Activated CD8-positive, alpha-beta memory T cell treated with anti-CD3 and anti-CD28 coated beads for 36 hours (primary cell): ENCODE measurements around the gene MYB. TPM values are rescaled to one million over a fixed set of nuclear protein-coding genes. Genes with fewer than 3 reads are reported as not detected.
"Not testable (repeated sequence)": the region's sequence is repeated elsewhere in the genome, so short reads cannot be mapped to it uniquely, and the experiment has no call there.

ENCODE experiments used
- CTCF ChIA-PET: fragments of 350-600 bp; sonication (Branson Sonifier 250); formaldehyde crosslinking; loops from one replicate; lab custom pipeline; 2021; ENCODE audit warnings: antibody characterized with exemption; lab: Charles Lee
- POLR2A ChIA-PET: fragments of 350-600 bp; sonication (Branson Sonifier 250); formaldehyde crosslinking; loops from one replicate; lab custom pipeline; 2021; ENCODE audit warnings: antibody characterized with exemption; lab: Charles Lee
- total RNA-seq, 2 experiments: library from RNA; stranded (reverse); gene quantifications; one replicate each; pipeline ENCODE4 v1.2.3, GENCODE V29; 2021

MYB gene
- total RNA-seq, 2 experiments from 2014 or later: 29.1 to 30.7 TPM

DNA sequence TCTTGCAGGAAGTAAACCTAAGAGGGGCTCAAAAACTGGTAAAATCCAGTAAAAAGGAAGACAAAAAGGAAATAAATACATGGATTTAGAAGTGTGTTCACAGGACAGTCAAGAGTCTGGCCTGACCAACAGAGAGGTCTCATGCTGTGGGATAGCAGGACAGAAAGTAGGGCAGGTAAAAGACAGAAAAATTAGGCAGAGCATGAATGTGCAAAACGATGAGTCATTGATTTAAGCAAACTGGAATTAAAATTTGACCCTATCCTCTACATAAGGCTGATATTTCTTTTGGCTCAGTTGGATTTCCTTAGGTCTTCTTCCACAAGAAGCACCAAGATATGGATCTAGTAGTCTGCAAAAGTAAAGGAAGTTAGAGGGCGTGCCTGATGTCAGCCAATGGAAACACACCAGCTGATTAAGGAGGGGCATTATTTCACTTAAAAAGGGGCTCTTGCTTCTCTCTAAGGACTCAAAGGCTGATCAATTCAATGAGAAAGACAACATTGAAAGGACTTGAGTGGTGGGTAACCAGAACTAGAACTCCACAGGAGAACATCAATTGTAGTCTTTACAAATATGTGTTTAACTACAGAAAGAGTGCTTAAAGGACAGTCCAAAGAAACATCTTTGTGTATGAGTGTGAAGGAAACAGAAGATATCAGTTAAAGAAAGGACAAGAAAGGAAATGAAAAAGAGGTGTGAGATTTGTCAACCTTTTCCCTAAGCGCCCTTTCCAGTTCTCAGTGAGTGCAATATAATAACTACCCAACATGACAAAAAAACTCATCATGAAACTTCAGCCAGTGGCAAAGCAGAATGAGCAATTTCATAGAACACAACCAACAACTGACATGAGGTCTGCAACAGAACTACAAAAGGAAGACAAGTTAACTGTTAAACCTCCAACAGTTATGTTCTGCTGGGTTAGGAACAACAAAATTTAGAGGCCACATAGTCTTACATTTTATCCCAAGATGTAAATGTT is 19.4 kb upstream of the MYB start:
- ChIA-PET POLR2A (interaction anchor here (1.0 kb wide), 1 partner anchor 19 kb away, joined by 7 read pairs; the partner anchor contains the start of gene MYB), CTCF (interaction anchor here (1.5 to 2.2 kb wide), 2 partner anchors 20 to 22 kb away, joined by 3 to 9 read pairs; partner anchors contain the start of gene MYB)

DNA sequence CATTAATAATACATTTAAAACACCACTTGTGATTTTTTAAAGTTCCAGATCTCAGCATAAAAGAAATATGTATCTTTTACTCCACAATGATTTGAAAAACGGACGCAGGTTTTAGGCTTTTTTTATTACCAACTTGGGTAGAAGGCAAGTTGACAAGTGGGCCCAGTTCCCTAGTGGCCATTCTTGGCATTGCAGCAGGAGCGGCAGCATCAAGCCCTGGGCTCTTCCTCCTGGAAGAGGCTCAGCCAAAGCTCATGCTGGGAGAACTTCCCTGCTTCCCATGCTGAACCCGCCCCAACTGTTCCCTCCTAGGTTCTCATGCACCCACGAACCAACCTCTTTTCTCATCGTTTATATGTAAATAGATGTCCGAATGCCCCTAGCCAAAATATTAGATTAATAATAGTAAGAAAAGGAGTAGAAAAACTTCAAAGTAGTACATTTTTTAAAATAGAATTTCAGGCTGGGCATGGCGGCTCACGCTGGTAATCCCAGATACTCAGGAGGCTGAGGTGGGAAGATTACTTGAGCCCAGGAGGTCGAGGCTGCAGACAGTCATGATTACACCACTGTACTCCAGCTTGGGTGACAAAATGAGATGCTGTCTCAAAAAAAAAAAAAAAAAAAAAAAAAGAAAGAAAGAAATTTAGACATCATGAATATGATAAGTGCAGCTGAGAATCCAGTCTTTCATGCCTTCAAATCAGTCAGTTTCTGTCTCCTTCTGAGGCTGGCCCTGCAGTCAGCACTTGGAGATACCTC is 18.2 kb upstream of the MYB start:
- CTCF ChIA-PET: interaction anchor here (0.6 to 2.2 kb wide), 4 partner anchors 19 to 1504 kb away, joined by 3 to 9 read pairs (median 4); partner anchors contain the start of gene MYB
- POLR2A ChIA-PET: interaction anchor here (0.6 to 1.0 kb wide), 3 partner anchors 18 to 108 kb away, joined by 4 to 9 read pairs (median 7); partner anchors contain the start of genes HBS1L and MYB

DNA sequence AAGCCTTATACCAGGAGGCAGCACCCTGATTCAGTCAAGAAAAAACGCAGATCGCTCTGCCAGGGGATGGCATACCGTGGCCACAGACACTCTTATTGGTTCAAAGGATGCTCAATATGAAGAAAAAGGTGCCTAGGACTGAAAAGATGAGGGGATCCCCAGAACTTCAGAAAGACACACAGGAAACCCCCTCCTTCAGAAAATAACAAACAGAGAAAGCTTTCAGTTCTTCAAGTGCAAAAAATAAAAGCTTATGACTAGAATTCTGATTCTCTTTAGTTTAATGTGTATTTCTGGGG is 17.7 kb upstream of the MYB start:
- POLR2A ChIA-PET: interaction anchor here (0.6 kb wide), 3 partner anchors 42 to 1626 kb away, joined by 3 to 9 read pairs (median 4); partner anchors contain the start of gene HBS1L
- CTCF ChIA-PET: interaction anchor here (0.6 to 2.2 kb wide), 3 partner anchors 18 to 1503 kb away, joined by 4 to 9 read pairs (median 5); partner anchors contain the start of gene MYB

DNA sequence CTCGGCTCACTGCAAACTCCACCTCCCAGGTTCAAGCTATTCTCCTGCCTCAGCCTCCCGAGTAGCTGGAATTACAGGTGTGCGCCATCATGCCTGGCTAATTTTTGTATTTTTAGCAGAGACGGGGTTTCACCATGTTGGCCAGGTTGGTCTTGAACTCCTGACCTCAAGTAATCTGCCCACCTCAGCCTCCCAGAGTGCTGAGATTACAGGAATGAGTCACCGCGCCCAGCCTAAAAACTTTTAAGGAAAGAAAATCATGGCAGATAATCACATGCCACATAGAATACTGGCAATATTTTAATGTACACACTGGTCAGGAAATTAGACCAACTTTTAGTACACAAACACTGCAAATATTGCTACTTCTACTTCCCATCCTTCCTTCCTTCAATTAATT is 16.7 kb upstream of the MYB start:
- CTCF ChIA-PET, POLR2A ChIA-PET: not testable (repeated sequence)

DNA sequence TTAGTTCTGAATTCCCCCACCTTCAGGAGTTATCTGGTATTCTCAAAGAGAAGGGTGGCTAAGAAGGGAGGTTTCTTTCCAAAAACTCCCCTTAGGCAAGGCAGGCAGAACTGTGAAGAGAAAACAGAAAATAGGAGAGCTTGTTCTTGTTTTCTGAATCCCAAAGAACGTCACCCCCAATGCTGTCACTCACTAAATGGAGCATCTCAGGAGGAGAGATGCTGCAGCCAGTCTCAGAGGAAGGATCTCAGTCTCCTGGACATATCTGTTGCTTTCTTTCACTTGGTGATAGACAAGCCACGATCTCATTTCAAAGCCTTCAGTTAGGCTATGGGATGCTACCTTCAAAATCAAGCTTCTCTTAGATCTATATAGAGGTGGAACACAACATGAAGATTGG is 16.1 kb upstream of the MYB start:
- POLR2A ChIA-PET: no interaction called here
- CTCF ChIA-PET: no interaction called here

DNA sequence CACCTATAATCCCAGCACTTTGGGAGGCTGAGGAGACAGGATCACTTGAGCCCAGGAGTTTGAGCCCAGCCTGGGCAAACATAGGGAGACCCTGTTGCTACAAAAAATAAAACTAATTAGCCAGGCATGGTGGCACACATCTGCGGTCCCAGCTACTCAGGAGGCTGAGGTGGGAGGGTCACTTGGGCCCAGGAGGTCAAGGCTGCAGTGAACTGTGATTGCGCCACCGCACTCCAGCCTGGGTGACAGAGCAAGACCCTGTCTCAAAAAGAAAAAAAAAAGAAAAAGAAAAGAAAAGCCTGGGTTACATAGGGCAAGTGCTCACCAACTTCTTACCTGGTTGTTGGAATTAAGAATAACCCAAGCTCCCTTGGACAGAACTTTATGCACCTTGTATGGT is 14.6 kb upstream of the MYB start:
- CTCF ChIA-PET: interaction anchor here (1.6 kb wide), 1 partner anchor 22 kb away, joined by 4 read pairs; no protein-coding TSS in a partner anchor
- POLR2A ChIA-PET: no interaction called here

DNA sequence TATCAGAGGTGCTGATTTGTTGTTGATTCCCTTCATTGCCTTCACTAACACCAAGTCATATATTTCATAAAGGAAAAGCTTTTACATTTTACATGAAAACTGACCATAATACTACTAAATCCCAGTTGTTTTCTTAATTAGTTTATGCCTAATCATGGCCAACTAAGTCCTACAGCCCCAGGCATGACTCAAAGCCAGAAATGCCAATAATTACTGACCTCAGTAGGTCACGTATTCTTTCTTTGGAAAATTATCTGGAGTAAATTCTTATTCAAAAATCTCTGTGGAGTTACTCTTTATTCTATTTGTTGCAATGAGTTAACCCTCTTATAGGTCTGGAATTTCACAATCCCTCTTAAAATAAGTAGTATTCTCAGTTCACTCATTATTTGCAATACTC is 13.5 kb upstream of the MYB start:
- CTCF ChIA-PET: interaction anchor here (1.1 to 1.6 kb wide), 2 partner anchors 23 to 122 kb away, joined by 4 read pairs; no protein-coding TSS in a partner anchor
- POLR2A ChIA-PET: no interaction called here

DNA sequence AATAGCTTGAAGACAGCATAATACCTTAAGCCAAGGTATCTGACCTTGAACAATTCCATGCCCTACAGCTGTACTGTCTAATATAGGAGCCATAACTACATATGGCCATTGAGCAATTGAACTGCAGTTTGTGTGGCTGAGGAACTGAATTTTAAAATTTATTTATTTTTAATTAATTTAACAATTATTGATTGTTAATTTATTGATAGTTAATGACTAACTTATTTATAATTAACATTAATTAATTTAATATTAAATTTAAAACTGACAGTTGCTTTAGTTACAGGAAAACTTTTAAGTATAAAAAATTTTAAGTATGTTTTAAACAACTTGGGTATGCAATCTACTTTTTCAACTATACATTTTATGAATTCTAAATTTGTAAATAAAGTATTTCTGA is 12.3 kb upstream of the MYB start:
- ChIA-PET CTCF (no interaction called here), POLR2A (no interaction called here)

DNA sequence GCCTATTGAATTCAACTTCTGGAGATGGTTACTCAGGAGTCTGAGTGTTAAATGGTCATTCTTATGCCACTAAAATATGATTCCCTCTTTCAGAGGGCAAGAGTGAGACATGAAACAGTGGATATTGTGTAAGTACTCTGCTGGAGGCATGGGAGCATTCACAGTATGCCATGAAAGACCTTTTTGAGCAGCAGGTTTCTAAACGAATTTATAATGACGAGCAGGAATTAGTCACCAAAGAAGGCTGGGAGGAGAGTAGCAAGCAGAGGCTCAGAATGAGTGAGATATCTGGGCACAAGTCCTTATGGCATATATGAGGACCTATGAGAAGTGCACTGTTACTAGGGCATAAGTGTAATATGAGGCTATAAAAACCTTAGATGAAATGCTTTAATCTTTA is 10.9 kb upstream of the MYB start:
- ChIA-PET CTCF (interaction anchor here (1.1 kb wide), 1 partner anchor 13 kb away, joined by 5 read pairs; no protein-coding TSS in a partner anchor), POLR2A (no interaction called here)

DNA sequence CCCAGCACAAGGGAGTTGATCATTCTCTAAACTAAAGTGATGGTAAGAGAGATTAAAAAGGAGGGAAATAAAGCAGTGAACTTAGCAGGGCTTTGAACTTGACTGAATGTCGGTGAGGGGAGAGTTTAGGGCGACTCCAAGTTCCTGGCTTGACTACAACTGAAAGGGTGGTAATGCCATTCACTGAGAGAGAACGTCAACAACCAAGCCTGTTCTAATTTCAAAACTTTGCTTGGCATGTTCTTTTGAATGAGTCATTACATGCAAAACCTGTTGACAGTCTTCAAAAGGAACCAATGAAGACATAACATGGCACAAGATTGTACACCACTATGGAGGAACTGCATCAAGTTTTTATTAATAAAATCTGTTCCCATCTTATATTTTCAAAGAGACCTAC is 10.3 kb upstream of the MYB start:
- ChIA-PET CTCF (no interaction called here), POLR2A (no interaction called here)

DNA sequence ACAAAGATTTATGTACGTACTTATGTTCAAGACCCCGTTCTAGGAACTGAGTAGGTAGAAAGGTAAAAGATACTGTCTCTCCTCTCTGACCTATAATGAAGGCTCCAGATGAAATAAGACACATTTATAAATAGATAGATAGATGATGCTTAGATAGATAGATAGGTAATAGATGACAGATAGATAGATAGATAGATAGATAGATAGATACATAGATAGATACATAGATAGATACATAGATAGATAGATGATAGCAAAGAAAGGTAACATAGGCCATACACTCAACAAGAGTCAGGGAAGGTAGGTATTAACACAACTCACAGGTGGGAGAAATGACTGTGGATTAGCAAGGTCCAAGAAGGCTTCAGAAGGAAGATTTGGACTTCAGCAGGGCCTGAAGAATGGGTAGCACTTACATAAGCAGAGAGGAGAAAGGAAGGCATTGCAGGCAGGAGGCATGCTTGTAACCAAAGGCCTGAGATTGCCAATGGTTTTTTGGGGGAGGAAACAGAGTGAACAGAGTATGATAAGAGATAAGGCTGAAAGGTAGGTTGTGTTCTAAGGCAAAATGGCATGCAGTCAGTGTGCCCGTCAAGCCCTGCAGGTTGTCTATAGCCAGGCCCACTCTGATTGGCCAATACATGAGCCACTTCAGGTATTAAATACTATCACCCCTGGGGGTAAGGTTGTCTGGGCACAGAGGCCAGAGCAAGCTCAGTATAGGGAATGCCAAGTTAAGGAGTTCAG is 7.7 kb upstream of the MYB start:
- CTCF ChIA-PET: no interaction called here

DNA sequence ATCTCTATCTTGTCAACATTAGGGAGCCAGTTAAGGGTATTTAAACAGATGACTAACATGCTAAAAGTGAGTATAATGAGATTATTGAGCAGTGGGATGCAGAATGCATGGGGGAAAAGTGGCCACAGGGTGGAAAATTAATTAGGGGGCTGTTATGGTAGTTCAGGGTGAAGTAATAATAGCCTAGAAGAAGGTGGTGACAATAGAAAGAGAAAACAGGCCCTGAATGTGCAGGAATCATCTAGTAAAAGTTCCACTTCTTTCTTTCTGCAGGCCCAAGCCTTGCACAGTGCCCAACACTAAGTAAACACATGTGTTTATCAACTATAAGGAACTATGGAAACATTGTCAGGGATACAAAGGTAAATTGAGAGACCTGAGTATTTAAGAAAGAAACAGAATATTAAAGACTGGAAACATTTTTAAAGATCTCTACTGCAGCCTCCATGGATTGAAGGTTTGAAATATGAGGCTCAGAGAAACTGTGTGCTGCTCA is 7.1 kb upstream of the MYB start:
- ChIA-PET POLR2A (no interaction called here), CTCF (no interaction called here)

More for the DNA sequence above, 7.7 kb upstream of the MYB start:
- POLR2A ChIA-PET: no interaction called here

DNA sequence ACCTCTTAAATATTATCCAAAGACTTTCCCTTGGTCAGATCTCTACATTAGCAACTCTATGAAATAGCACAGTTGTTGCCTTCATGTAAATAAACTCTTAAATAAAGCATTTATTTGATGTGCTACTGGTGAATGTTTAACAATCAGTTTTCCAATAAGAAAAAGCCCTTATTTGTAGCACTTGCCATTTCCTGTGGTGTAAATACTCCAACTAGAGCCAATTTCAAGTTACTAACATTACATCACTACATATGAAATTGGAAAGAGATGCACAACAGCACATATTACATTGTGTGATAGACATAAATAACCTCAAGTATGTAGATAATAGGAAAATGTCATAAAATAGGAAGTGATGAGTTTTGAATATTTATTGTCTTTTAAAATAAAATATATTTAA is 5.0 kb upstream of the MYB start:
- CTCF ChIA-PET: no interaction called here
- POLR2A ChIA-PET: no interaction called here

DNA sequence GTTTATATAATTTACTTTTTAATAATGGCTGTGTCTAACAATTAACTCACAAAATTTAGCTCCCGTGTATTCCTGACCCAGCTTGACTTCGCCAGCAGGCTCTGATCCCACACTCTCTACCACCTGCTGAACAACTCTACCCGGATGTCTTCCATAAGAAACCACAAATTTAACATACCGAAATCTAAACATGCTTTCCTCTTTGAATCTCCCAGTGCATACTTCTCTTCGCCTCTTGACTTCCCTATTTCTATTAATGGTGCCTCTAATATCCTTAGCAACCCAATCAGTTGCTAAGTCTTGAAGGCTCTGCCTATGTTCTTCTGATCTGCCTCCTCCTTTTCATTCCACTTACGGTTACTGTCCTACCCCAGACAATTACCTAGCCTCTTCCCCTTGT is 4.6 kb upstream of the MYB start:
- CTCF ChIA-PET: no interaction called here
- POLR2A ChIA-PET: no interaction called here

DNA sequence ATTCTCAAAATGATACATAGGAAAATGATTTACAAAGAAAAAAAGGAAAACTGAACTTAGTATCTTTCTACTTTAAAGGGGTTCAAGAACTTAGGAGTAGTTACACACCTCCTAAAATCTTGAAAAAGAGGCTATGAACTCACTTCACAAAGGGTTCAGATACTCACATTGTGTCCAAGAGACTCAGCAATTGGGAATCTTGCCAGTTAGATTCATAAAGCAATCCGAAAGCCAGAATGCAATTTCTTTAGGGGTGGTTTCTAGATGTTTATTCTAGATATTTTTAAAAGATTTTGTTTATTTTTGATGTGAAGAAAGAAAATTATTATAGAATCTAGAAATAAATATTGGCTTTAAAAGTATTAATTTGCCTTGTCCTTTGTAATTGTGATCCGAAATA is 1.7 kb upstream of the MYB start:
- POLR2A ChIA-PET: no interaction called here
- CTCF ChIA-PET: interaction anchor here (1.0 to 1.3 kb wide), 2 partner anchors 35 to 64 kb away, joined by 3 read pairs; no protein-coding TSS in a partner anchor

DNA sequence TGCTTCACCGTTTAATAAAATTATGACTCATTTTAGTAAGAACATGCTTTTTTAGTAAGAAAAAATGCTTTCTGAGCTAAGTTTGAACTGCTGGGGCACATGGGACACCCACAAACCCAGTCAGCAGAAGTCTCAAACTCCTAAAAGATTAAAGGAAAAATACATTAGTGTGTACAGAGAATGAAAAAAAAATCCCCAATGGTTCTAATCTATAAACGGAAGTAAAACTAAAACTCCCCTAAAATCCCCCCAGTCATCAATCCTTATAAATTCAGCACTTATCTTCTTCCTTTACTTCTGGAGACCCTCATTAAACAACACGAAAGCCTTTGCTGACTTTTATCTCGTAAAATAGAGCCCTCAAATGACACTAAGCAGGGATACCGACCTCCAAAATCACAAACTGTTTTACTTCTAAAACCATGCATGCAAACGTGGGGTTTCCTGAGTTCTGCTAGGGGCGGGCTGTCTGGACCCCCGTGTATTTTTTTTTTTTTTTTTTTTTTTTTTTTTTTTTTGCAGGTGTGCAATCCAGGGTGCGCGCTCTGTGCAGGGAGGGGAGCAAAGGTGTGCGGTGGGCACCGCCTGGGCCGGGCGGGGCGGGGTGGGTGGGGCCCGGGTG is 1.1 kb upstream of the MYB start:
- CTCF ChIA-PET: interaction anchor here (1.0 to 1.3 kb wide), 2 partner anchors 22 to 65 kb away, joined by 3 read pairs; no protein-coding TSS in a partner anchor

DNA sequence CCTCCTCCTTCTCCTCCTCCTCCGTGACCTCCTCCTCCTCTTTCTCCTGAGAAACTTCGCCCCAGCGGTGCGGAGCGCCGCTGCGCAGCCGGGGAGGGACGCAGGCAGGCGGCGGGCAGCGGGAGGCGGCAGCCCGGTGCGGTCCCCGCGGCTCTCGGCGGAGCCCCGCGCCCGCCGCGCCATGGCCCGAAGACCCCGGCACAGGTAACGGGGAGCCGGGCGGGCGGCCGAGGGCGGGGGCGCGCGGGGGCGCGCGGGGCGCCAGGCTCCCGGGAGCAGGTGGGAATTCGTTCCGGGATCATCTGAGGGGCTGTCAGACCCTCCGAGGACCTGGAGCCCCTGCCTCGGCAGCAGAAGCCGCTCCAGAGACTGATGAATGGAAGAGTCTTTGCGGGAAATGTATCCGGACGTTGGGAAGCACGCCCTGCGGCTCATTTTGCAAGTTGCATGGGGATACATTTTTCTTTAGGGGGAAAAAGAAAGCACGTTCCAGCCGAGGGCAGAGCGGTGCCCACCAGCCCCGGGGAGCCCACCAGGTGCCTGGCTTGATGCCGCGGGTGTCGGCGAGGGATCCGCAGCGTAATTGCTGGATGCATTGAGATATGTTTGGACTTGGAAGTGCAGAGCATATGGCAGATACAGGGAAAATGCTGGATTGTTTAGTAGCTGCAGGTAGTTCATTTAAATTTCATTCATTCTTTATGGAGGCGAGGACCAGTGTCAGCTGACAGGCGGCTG is 394 bp downstream of the MYB start:
- POLR2A ChIA-PET: interaction anchor here (0.5 to 1.6 kb wide), 5 partner anchors 19 to 443 kb away, joined by 3 to 7 read pairs (median 3); no protein-coding TSS in a partner anchor
- CTCF ChIA-PET: interaction anchor here (1.2 to 1.7 kb wide), 3 partner anchors 19 to 52 kb away, joined by 3 to 9 read pairs (median 3); no protein-coding TSS in a partner anchor

More for the DNA sequence above, 1.1 kb upstream of the MYB start:
- POLR2A ChIA-PET: interaction anchor here (1.0 to 1.2 kb wide), 2 partner anchors 18 to 21 kb away, joined by 6 to 7 read pairs; no protein-coding TSS in a partner anchor
